Measurements from ENCODE around the gene RAVER2. TPM values are rescaled to one million over a fixed set of nuclear protein-coding genes. Genes with fewer than 3 reads are reported as not detected.

RAVER2 gene
- total RNA-seq, 1 experiment from 2014 or later: 12.7 TPM

DNA sequence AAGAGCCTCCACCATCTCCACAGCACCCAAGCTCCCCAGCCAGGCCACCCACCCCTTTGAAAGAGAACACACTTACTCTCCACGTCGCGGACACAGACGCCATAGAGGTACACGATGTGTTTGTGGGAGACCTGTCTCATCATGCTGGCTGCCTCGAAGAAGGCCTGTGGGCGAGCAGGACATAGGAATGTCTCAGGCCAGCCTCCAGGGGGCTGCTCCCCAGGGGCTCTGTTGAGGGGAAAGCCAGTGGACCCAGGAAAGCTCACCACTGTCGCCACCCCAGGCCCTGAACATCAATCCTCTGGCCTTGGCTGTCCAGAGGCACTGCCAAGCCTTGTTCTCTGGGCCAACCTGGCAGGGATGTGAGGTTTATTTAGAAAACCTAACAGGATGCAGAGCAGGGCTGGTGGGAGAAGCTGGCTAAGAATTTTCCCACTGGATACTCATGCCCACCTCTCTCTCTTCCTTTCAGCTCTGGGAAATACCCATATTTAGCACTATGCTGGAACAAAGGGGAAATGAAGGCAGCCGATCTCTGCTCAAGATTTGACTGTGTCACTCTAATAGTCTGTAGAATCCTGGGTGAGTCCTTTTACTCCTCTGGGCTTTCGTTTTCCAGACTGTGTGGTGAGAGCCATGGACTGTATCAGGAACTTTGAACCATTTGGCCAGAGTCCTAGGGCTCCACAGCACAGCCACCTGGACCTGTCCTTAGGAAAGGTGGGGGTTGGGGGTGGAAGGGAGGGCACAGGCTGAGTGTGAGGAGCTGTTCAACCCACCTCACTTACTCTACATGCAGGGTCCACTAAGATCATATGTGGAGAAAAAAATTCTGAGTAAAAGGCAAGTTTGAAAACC lies 101.9 kb downstream of the RAVER2 start:
- no peak for DNase-seq (ENCODE audit: low spot score)

GRCh38 chr1:64847666-64848065 lies 102.8 kb downstream of the RAVER2 start:
- no peak for DNase-seq (ENCODE audit: low spot score)

GRCh38 chr1:64848136-64848535 lies 103.3 kb downstream of the RAVER2 start:
- DNase-seq (ENCODE audit: low spot score): no peak

DNA sequence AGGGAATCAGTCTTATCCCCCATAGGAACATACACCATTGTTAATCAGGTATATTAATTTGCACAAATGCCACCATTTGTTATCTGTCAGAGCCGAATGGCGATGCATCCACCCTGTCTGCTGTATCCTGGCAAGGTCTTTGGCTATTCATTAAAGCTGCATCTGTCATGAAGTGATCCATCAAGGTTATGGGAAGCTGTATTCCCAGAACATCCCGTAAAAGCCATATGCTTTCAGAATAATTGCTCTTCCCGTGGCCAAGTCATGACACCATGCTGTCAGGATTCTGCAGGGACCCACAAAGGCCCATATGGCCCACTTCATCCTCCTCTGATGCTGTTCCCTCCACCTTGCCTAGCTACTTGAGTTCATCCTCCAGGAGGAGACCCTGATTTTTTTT lies 103.9 kb downstream of the RAVER2 start:
- DNase-seq (ENCODE audit: low spot score): no peak

GRCh38 chr1:64849942-64850341 lies 105.1 kb downstream of the RAVER2 start:
- no peak for DNase-seq (ENCODE audit: low spot score)

DNA sequence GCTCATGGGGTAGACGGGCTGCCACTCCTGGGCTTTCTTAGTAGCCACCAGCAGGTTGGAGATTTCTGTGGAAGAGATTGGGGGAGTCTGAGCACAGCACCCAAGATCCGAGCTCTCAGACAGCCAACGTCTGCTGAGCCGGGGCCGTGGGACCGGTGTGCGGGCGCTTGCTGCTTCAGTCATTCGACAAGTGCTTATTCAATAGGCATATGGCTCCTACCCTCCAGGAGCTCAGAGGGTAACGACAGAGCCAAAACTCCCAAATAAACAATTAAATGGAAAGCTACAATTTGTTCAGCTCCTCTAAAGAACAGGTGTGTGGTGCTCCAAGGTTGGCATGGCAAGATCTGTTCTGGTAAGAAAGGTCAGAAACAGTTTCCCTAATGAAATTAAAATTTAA lies 106.0 kb downstream of the RAVER2 start:
- DNase-seq (ENCODE audit: low spot score): no peak

DNA sequence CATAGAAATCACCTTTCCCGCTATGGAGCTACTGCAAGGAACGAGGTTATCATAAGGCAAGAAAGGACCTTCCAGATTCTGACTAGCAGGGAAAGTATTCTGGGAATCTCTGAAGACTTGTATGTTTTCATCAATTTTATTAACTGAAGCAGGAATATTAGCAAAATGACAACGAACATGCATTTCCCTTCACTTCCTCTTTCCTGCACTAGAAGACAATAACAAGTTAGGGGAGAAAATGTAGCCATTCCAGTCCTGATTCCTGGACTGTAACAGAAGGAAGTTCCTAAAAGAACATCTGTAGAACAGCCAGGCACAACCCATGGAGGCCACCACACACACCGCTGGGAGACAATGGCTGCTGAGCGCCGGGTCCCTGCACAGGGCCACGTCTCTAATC lies 106.8 kb downstream of the RAVER2 start:
- DNase-seq (ENCODE audit: low spot score): no peak

GRCh38 chr1:64854674-64855073 lies 109.8 kb downstream of the RAVER2 start:
- DNase-seq (ENCODE audit: low spot score): no peak

GRCh38 chr1:64855557-64855956 lies 110.7 kb downstream of the RAVER2 start:
- no peak for DNase-seq (ENCODE audit: low spot score)

GRCh38 chr1:64856553-64856952 lies 111.7 kb downstream of the RAVER2 start:
- DNase-seq (ENCODE audit: low spot score): no peak

DNA sequence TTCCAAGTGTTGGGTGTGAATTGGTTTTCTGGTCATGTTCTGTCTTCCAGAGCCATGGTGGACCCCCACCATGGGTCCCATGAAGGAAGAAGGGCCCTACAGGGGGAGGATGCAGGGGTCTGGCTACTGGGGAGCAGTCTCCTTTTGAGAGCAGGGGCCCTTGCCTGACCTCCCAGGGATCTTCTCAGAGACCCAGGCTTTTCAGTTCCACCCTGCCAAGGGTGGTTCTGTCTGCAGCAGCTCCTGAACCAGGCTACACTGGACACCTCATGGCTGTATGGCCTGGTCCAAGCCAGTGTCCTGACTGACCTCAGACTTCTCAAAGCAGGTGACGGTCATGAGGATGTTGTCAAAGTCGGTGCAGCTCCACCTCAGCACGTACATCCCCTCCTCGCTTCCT lies 112.5 kb downstream of the RAVER2 start:
- DNase-seq (ENCODE audit: low spot score): no peak

DNA sequence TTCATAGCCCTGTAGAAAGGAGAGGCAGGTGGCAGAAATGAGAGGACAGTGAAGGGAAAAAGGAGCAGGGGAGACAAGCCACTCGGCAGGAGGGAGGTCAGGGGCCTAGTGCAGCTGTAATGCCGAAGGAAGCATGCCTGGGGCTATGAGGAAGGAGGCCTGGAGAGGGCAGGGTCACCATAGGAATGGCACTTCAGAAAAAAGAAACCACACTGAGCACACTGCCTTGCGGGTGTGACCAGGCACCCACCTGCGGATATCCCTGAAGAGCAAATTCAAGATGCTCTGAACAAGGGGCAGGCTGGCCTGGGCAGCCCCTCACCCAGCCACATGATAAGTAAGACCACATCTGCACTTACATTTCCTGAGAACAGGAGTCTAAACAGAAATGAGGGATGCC lies 116.7 kb downstream of the RAVER2 start:
- DNase-seq (ENCODE audit: low spot score): peak; percentile 12

- DNase-seq (ENCODE audit: low spot score): peak; percentile 65
These were observed 119.4 kb downstream of the RAVER2 start for GRCh38 chr1:64864018-64864940.

DNA sequence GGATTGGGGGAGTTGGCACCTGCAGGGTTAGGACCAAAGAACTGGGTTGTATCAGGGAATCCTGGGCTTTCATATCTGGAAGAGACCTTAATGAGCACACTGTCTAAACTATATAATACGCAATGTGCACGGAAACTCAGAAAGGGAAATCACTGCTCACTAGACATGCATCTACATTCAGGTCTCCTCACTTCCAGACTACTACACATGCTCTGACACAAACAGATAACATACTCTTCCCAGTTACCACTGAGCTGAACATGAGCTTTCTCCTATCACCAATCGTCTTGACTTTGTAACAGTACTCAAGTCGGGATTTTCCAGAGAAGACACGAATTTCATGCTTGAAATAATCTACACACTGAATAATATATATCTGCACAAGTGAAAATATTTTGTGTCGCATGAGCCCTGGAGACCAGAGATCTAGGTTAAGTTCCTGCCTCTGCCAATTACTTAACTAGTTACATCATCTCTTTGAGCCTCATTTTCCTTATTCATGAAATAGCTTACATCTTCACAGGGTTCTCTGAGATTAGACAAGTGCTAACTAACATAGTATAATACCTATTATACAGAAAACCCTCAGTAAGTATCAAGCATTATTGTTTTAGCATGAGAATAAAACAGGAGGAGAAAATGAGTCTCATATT lies 120.4 kb downstream of the RAVER2 start:
- DNase-seq (ENCODE audit: low spot score): no peak

DNA sequence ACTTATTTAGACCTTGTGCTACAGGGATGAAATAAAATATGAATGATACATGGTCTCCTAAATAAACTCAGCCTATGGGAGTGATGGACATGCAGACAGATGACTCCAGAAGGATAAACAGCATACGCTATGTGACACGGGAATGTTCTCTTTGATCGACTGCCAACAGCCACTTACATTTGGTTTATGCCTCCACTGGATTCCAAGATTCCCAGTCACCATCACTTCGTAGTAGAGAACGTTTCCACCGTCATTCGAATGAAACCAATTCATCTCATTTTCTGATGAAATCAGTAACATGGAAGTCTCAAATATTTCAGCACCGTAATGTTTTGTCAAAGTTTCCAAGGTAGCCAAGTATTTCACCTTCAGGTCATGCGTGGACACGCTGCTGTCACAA lies 121.8 kb downstream of the RAVER2 start:
- DNase-seq (ENCODE audit: low spot score): no peak

DNA sequence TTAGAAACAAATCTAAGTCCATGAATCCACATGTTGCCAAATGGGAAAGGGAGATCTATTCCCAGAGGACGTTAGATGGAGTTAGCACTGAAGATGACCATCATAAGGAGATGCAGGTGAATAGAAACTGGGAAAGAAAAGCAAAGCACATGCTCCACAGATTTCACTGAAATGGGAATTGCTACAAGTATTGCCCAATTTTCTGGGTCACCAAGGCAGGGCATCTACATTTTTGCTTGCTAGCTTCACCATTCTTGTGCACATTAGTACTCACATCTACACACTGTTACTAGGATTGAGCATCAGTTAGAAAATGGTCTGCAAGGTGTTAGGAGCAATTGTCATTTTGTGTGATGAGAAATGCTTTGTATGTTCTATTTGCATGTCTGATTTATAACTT lies 122.4 kb downstream of the RAVER2 start:
- DNase-seq (ENCODE audit: low spot score): no peak

GRCh38 chr1:64871256-64871655 lies 126.4 kb downstream of the RAVER2 start:
- no peak for DNase-seq (ENCODE audit: low spot score)

DNA sequence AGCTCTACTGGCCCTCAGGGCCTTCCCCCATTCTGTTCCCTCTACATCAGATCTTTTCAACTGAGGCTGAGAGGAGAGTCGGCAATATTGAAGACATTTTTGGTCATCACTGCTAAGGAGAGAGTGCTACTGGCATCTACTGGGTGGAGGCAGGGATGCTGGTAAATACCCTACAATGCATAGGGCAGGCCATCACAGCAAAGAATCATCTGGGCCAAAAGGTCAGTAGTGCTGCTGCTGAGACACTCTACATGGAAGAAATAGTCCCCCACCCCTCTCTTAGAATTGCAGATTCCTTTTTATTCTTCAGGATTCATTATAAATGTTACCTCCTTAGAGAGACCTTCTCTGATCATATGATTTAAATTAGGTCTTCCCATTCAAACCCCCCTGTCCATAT lies 127.2 kb downstream of the RAVER2 start:
- DNase-seq (ENCODE audit: low spot score): no peak

DNA sequence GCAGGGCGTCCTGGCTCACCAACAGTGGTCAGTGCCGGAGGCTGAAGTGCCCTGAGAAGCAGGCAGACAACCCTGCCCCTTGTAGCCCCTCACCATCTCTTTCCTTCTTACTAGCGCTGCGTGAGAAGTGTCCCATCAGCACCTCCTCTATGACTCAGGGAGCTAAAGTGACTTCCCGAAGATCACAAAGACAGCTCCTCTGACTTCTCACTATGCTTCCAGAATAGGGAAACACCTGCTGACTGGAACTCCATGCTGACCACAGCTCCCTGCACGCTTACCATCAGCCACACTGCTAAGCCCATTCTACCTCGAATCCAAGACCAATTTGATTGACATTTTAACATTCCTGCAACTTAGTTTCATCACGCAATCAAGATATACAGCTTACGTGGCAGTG lies 128.7 kb downstream of the RAVER2 start:
- no peak for DNase-seq (ENCODE audit: low spot score)

DNA sequence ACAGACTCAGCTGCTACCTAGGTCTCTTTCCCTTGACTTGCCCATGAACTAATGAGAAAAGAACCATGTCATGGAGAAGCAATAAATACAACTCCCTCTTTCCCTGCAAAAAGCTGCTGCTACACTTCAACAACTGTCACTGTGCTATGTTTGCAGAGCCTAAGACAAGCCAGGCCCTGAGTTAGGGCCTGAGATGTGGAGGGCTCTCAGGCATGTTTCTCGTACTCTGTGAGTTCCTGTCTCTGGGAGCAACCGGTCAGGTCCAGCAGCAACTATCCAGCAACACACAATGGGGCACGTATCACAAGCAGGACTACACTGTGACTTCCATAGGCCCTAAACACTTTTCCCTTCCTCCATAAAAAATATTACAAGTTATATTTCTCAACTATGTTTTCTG lies 129.8 kb downstream of the RAVER2 start:
- DNase-seq (ENCODE audit: low spot score): no peak

GRCh38 chr1:64875101-64875500 lies 130.2 kb downstream of the RAVER2 start:
- no peak for DNase-seq (ENCODE audit: low spot score)

- no peak for DNase-seq (ENCODE audit: low spot score)
These were observed 130.7 kb downstream of the RAVER2 start for GRCh38 chr1:64875606-64876005.
